Measurements from ENCODE around the gene CSRP3. TPM values are rescaled to one million over a fixed set of nuclear protein-coding genes. Genes with fewer than 3 reads are reported as not detected.

Gene CSRP3
- total and polyA plus RNA-seq, 2 donors (not counting 3 experiments of a cell fraction or from before 2014, with no cell fraction given) = not detected

DNA sequence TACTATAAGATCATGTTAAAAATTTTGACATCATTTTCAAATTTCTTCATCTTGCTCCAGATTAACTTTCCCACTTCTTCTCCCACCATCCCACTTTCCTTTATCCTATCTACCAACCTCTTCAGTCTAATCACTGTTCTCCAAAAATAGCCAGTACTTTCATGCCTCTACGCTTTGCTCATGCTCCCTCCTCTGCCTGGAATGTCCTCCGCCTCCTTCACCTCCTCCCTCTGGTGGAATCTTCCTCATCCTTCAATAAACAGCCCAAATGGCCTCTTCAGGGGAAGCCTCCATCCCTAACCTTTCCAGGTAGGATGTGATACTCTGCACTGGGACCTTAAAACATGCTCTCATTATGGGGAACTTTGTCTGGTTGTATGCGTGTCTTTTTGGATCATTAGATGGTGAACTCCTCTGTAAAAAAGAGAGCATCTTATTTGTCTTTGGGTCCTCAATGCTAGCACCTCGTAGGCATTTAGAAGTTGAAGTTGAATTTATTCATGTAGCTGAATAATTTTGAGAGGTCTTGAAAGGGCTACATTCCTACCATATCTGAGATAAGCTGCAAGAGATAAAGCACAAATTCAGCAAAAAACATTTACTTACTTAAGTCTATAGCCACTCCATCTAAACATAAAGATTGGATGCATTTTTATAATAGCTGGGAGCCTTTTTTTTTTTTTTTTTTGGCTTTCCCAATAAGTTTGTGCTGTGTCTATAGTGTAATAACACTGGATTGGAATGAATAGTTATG, 8.0 kb upstream of the CSRP3 start:
- no peaks in the 10 kb centered on the region for H3K9me3 ChIP-seq (replicated peaks; ENCODE audit: control insufficient read depth, insufficient read depth, low read length)
- H3K4me2 ChIP-seq (ENCODE audit: insufficient read depth, low read length) = no peak overlapping the region
- H3K27me3 ChIP-seq (ENCODE audit: control insufficient read depth in 2 of 2, insufficient read depth in 2 of 2, low read length in 2 of 2) = peaks cover 14 to 26% of the 10 kb centered on the region in 2 experiments
- no peak overlapping the region for H2AFZ ChIP-seq (ENCODE audit: low read depth, low read length)
- FAIRE-seq (no peak), DNase-seq (ENCODE audit: low read depth, low spot score) (no peak)
- no peaks in the 10 kb centered on the region for H4K20me1 ChIP-seq (replicated peaks; ENCODE audit: control insufficient read depth, extremely low read depth, insufficient read depth, low read length)
- ChIA-PET POLR2A (no interaction called here), CTCF (interaction anchor here (0.6 to 1.5 kb wide), 3 partner anchors 50 to 187 kb away, joined by 3 to 4 read pairs (median 3); no protein-coding TSS in a partner anchor)
- no TSS peak for BruUV-seq (replicated peaks)
- no peaks in the 10 kb centered on the region for H3K36me3 ChIP-seq (ENCODE audit: control insufficient read depth in 2 of 2, extremely low read depth in 1 of 2, insufficient read depth in 2 of 2, low read length in 2 of 2)
- no peaks in the 10 kb centered on the region for H3K79me2 ChIP-seq (ENCODE audit: control insufficient read depth, insufficient read depth, low read length)
- no peak overlapping the region for H3K9ac ChIP-seq (replicated peaks; ENCODE audit: extremely low read depth, insufficient read depth, low read length)
- dilution Hi-C loops (cut with MboI; ENCODE audit: extremely low pct_ligation_motif_present, low sequenced_read_pairs) = no loop called here
- H3K4me3 ChIP-seq (replicated peaks in 1 of 3; ENCODE audit: insufficient read depth in 1 of 3, low read depth in 1 of 3, low read length in 3 of 3) = no peak overlapping the region
- no peaks in the 10 kb centered on the region for H3K9me1 ChIP-seq (replicated peaks; ENCODE audit: control insufficient read depth, extremely low read depth, insufficient read depth, low read length)
- no peak overlapping the region for H3K27ac ChIP-seq (ENCODE audit: insufficient read depth, low read depth, low read length)
- intact Hi-C loops (cut with micrococcal nuclease) = no loop called here
- TF ChIP-seq, protein P1, sequence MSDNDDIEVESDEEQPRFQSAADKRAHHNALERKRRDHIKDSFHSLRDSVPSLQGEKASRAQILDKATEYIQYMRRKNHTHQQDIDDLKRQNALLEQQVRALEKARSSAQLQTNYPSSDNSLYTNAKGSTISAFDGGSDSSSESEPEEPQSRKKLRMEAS (IDR thresholded peaks at IDR 0.05; ENCODE audit: insufficient read depth, insufficient read length) = no peak
- no peak for TF ChIP-seq JUN (IDR thresholded peaks at IDR 0.05; ENCODE audit: borderline replicate concordance, insufficient read depth, insufficient read length, low read depth)
- TF ChIP-seq POLR2AphosphoS5 (IDR thresholded peaks at IDR 0.05; ENCODE audit: insufficient read depth, low read depth, low read length) = no peak
- TF ChIP-seq MYC (IDR thresholded peaks at IDR 0.05; ENCODE audit: low read depth, low read length) = no peak
- H3K4me1 ChIP-seq (ENCODE audit: control insufficient read depth, extremely low read depth, insufficient read depth, low read length) = no peaks in the 10 kb centered on the region

DNA sequence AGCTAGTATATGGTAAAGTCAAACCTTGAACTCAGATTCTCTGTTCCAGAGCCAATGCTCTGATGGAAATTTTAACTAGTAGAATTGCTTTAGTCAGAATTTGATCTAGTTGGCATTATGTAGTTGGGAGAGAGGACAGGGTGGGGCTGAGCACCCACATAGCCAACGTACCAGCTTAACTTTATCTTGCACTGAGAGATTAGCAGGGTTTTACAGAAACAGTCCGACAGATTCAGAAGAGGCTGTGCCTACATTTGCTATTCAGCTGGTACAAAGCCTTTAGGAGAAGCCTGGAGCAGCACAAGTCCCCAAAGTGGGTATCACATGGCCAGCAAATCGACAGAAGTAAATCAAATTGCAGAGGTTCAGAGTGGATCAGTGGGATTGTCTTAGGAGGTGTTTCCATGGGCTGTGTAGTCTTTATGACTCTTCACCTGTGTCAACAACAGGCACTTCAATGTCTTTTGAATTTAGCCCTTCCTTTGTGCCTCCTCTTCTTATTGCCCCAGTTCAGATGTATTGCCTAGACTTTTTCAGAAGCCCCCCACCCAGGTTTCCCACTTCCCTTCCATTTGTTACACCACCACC, 7.3 kb upstream of the CSRP3 start:
- CTCF ChIA-PET = interaction anchor here (1.6 kb wide), 1 partner anchor 18 kb away, joined by 3 read pairs; no protein-coding TSS in a partner anchor

More for the DNA sequence above, 7.3 kb upstream of the CSRP3 start:
- POLR2A ChIA-PET = no interaction called here
- Histone ChIP-seq H3K36me3 (ENCODE audit: control insufficient read depth in 2 of 2, extremely low read depth in 1 of 2, insufficient read depth in 2 of 2, low read length in 2 of 2) (no peaks in the 10 kb centered on the region), H3K4me3 (replicated peaks in 1 of 3; ENCODE audit: insufficient read depth in 1 of 3, low read depth in 1 of 3, low read length in 3 of 3) (no peak overlapping the region), H3K4me2 (ENCODE audit: insufficient read depth, low read length) (no peak overlapping the region), H3K27ac (ENCODE audit: insufficient read depth, low read depth, low read length) (no peak overlapping the region), H3K79me2 (ENCODE audit: control insufficient read depth, insufficient read depth, low read length) (no peaks in the 10 kb centered on the region), H3K9ac (replicated peaks; ENCODE audit: extremely low read depth, insufficient read depth, low read length) (no peak overlapping the region), H3K27me3 (ENCODE audit: control insufficient read depth in 2 of 2, insufficient read depth in 2 of 2, low read length in 2 of 2) (peaks cover 14 to 21% of the 10 kb centered on the region in 2 experiments), H3K9me3 (replicated peaks; ENCODE audit: control insufficient read depth, insufficient read depth, low read length) (no peaks in the 10 kb centered on the region), H3K4me1 (ENCODE audit: control insufficient read depth, extremely low read depth, insufficient read depth, low read length) (no peaks in the 10 kb centered on the region), H3K9me1 (replicated peaks; ENCODE audit: control insufficient read depth, extremely low read depth, insufficient read depth, low read length) (no peaks in the 10 kb centered on the region), H2AFZ (ENCODE audit: low read depth, low read length) (no peak overlapping the region), H4K20me1 (replicated peaks; ENCODE audit: control insufficient read depth, extremely low read depth, insufficient read depth, low read length) (no peaks in the 10 kb centered on the region)
- intact Hi-C loops (cut with micrococcal nuclease) (no loop called here), dilution Hi-C loops (cut with MboI; ENCODE audit: extremely low pct_ligation_motif_present, low sequenced_read_pairs) (no loop called here)
- BruUV-seq (replicated peaks) = no TSS peak
- no peak for DNase-seq (ENCODE audit: low read depth, low spot score)
- TF ChIP-seq EZH2 (IDR thresholded peaks at IDR 0.05; ENCODE audit: borderline replicate concordance, low read depth, low read length, severe bottlenecking) (no peak), MYC (IDR thresholded peaks at IDR 0.05; ENCODE audit: low read depth, low read length) (no peak), POLR2AphosphoS5 (IDR thresholded peaks at IDR 0.05; ENCODE audit: insufficient read depth, low read depth, low read length) (no peak), FOS (IDR thresholded peaks at IDR 0.05; ENCODE audit: borderline replicate concordance, insufficient read depth, low read length) (no peak), JUN (IDR thresholded peaks at IDR 0.05; ENCODE audit: borderline replicate concordance, insufficient read depth, insufficient read length, low read depth) (no peak), GATA2 (IDR thresholded peaks at IDR 0.05; ENCODE audit: insufficient read depth, insufficient read length, low read depth, low read length) (no peak), POLR2A (IDR thresholded peaks at IDR 0.05; ENCODE audit: low read depth, low read length) (no peak)
- TF ChIP-seq, protein P2, sequence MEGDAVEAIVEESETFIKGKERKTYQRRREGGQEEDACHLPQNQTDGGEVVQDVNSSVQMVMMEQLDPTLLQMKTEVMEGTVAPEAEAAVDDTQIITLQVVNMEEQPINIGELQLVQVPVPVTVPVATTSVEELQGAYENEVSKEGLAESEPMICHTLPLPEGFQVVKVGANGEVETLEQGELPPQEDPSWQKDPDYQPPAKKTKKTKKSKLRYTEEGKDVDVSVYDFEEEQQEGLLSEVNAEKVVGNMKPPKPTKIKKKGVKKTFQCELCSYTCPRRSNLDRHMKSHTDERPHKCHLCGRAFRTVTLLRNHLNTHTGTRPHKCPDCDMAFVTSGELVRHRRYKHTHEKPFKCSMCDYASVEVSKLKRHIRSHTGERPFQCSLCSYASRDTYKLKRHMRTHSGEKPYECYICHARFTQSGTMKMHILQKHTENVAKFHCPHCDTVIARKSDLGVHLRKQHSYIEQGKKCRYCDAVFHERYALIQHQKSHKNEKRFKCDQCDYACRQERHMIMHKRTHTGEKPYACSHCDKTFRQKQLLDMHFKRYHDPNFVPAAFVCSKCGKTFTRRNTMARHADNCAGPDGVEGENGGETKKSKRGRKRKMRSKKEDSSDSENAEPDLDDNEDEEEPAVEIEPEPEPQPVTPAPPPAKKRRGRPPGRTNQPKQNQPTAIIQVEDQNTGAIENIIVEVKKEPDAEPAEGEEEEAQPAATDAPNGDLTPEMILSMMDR (IDR thresholded peaks at IDR 0.05; ENCODE audit: extremely low read depth in 1 of 2, insufficient read depth in 1 of 2, low read depth in 1 of 2, low read length in 2 of 2) = no peak
- TF ChIP-seq, protein P1 (IDR thresholded peaks at IDR 0.05; ENCODE audit: insufficient read depth, insufficient read length) = no peak
- no peak for FAIRE-seq

All from endothelial cell of umbilical vein (primary cell).